Left cardiac atrium (tissue), 4 donors: Measurements from ENCODE around the gene ANKIB1. TPM values are rescaled to one million over a fixed set of nuclear protein-coding genes. Genes with fewer than 3 reads are reported as not detected.
"Not testable (repeated sequence)": the region's sequence is repeated elsewhere in the genome, so short reads cannot be mapped to it uniquely, and the experiment has no call there.

Experiments used
- ATAC-seq, 2 donors: fragments of 200-7000 bp; cut with Tn5 transposase; one replicate each; pipeline ENCODE4 v1.9.1; 2020; ENCODE audit warnings: mild to moderate bottlenecking in 2 of 2, moderate library complexity in 2 of 2
- DNase-seq: peaks from one replicate; pipeline ENCODE4 v3.0.0-alpha.2; 2020
- intact Hi-C, 2 donors: fragments of 100-400 bp; cut with DNase I; formaldehyde crosslinking; loops; one replicate each; pipeline versions ENCODE4 v1.14.1 to v1.15.1; 2022 to 2023
- total RNA-seq, 2 donors: library from RNA; stranded (reverse); fragmentation: NEBNext Ultra II Directional; extraction: Animal tissue kit (Norgen Biotek cat#: 25700); gene quantifications; one replicate each; pipeline ENCODE4 v1.2.1, GENCODE V29; 2021
- donor health status: DM: no; HTN: yes; CAD: no.
- donor health status: DM: no; HTN: yes; CAD: no; lungs with severe emphysema.
- donor health status: DM: yes; HTN: yes; CAD: no.
- donor health status: Dilated cardiomyopathy.

ANKIB1 gene
- total RNA-seq, 2 donors from 2014 or later: 44.7 to 53.8 TPM

GRCh38 chr7:92303761-92304160, 58.0 kb downstream of the ANKIB1 start:
- no peak for DNase-seq
- intact Hi-C loops: no loop called here
- no peak for ATAC-seq

GRCh38 chr7:92304406-92304893, 58.7 kb downstream of the ANKIB1 start:
- no peak for DNase-seq
- no peak for ATAC-seq
- intact Hi-C loops: no loop called here

DNA sequence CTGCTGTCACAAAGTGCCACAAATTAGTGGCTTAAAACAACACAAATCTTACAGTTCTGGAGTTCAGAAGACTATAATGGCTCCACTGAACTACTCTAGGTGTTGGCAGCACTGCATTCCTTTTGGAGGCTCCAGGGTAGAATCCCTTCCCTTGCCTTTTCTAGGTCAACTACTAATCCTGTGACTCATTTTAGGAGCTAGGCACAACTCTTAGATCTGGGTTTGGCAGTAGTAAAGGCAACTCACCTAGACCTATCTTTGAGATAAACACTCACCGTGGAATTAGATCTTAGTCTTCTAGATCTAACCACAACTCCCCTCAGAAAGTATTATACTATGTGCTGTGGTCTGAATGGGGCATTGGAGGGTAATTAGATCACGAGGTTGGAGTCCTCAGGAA, 60.4 kb downstream of the ANKIB1 start:
- ATAC-seq: no peak
- intact Hi-C loops: no loop called here

GRCh38 chr7:92313055-92313454, 67.3 kb downstream of the ANKIB1 start:
- ATAC-seq: no peak
- no peak for DNase-seq
- intact Hi-C loops: no loop called here

More for the DNA sequence above, 60.4 kb downstream of the ANKIB1 start:
- no peak for DNase-seq

DNA sequence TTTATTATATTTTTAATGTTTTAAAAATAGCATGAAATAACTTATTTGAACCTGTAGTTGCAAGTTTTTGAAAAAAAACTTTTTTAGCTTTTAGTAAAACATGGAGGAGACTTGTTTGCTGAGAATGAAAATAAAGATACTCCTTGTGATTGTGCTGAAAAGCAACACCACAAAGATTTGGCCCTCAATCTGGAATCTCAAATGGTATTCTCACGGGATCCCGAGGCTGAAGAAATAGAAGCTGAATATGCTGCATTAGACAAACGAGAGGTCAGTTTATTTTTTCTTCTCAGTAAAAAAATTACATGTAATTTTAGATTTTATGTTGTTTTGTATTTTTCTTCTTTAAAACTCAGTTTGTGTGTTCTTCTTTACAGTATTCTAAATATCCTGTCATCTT, 73.5 kb downstream of the ANKIB1 start:
- DNase-seq (no peak), ATAC-seq (no peak)
- intact Hi-C loops: no loop called here

DNA sequence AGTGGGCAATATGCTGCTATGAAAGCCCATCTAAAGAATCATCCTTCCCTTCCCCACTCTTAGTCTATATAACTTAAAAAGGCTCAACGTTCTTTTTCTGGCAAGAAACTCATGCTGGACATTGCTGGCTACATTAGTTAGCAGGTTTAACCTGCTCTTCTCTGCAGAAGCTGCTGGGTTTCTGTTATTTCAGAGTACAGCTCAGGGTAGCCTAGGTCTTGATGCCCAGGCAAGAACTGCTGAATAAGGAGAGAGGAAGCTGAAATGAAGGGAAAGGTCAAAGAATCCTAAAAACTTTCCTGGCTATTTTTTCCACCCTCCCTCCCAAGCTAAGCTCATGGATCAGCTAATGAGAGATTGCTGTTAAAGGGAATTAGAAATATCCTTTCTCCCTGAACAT, 79.4 kb downstream of the ANKIB1 start:
- DNase-seq (no peak), ATAC-seq (no peak)
- intact Hi-C loops: no loop called here

GRCh38 chr7:92325858-92326257, 80.1 kb downstream of the ANKIB1 start:
- ATAC-seq (peak in 1 of 2 donors; percentile 68), DNase-seq (no peak)
- intact Hi-C loops: no loop called here

DNA sequence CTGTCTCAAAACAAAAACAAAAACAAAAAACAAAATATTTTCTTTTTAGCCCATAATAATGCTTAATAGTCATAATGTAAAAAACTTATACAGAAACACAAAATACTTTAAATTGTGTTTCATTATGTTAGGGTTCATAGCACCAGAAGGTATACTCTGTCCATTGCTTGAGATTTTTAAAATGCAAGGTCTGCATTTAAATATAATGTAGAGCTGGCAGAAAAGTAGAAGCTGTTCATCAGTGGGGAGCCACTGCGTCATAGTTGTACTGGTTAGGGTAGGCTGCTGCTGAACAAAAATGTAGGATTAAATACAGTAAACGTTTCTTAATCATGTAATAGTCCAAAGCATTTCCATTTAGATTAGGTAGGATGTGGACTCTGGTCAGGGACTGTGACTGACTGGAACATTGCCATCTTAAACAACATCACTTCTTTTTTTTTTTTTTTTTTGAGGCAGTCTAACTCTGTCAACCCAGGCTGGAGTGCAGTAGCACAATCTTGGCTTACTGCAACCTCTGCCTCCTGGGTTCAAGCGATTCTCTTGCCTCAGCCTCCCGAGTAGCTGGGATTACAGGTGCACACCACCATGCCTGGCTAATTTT, 85.2 kb downstream of the ANKIB1 start:
- DNase-seq (no peak), ATAC-seq (no peak)
- intact Hi-C loops: no loop called here

- intact Hi-C loops: no loop called here
- DNase-seq (no peak), ATAC-seq (no peak)
These were observed 85.7 kb downstream of the ANKIB1 start for GRCh38 chr7:92331508-92331907.

DNA sequence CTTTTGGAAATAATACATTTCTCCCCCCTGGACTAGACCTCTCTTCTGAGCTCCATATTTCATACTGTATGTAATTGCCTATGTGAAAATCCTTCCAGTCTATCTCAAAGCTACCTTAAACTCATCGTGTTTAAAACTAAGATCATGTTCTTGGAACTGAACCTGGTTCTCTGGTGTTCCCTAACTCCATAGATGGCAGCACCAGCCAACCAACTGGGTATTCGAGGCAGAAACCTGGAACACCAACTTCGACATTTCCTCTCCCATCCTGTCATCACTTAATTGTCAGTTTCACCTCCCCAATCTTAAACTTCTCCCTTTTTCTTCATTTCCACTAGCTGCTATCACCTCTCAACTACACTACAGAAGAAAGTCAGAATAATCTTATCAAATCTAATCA, 87.0 kb downstream of the ANKIB1 start:
- intact Hi-C loops: no loop called here
- ATAC-seq (no peak), DNase-seq (no peak)

GRCh38 chr7:92333866-92334265, 88.1 kb downstream of the ANKIB1 start:
- ATAC-seq (no peak), DNase-seq (no peak)
- intact Hi-C loops: no loop called here

GRCh38 chr7:92335574-92335973, 89.8 kb downstream of the ANKIB1 start:
- no peak for ATAC-seq
- intact Hi-C loops: no loop called here
- DNase-seq: no peak

- intact Hi-C loops: no loop called here
- DNase-seq (no peak), ATAC-seq (no peak)
These were observed 91.0 kb downstream of the ANKIB1 start for GRCh38 chr7:92336662-92337340.

DNA sequence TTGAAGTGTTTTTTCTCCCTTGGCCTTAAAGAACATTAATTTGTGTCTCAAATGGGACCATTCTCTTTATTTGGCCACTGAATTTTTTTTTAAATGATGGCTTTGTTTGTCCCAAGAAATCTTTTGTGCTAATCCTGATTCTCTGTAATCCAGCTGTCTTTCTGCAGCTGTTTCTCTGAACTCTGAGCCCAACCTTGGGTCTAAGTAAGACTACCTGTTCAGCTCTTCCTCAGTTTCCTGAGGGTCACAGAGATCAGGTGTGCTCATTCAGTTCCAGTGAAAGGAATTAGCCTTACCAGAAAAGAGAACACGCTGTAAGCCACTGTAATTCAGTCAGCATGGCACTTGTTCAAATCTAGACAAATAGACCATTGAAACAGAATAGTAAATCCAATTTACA, 94.2 kb downstream of the ANKIB1 start:
- no peak for ATAC-seq
- intact Hi-C loops: loop anchor here in 1 of 2 donors (10.0 kb wide), 1 partner anchor 95 kb away; the partner anchor contains the start of genes ANKIB1 and KRIT1
- no peak for DNase-seq

DNA sequence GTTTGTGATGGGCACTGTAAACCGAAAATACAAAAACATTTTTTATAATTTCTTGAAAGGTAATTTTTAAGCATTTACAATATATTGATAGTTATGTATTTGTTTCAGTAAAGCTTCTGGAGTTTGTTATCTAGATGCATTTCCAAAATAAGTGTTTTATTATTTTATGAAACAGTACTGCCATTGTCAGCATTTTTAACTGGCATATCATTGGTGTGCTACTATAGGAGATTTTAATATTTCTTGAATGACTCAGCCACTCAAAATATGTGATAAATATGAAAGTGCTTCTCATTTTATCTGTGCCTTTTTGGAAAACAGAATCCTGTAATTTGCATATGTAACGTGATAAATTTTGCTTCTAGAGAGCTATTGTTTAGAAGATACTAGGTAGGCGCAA, 97.9 kb downstream of the ANKIB1 start:
- DNase-seq (no peak), ATAC-seq (no peak)
- intact Hi-C loops: loop anchor here in 1 of 2 donors (10.0 kb wide), 1 partner anchor 99 kb away; the partner anchor contains the start of genes ANKIB1 and KRIT1

DNA sequence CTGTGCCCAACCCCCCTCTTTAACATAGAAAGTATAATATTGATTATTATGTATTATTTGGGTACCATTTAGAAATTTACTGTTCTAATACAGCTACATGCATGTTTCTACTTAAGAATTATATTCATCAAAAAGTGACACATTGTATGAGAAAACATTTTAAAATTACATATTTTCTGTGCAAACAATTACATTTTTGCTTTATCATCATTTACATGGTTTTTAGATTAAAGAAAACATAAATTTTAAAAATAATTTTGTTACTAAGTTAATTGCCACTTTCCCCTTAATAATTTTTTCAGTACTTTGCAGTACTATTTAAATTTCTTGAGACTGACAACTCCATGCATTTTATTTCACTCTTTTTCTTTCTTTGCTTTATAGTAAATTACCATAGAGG, 106.2 kb downstream of the ANKIB1 start:
- ATAC-seq (no peak), DNase-seq (no peak)
- intact Hi-C loops: no loop called here

DNA sequence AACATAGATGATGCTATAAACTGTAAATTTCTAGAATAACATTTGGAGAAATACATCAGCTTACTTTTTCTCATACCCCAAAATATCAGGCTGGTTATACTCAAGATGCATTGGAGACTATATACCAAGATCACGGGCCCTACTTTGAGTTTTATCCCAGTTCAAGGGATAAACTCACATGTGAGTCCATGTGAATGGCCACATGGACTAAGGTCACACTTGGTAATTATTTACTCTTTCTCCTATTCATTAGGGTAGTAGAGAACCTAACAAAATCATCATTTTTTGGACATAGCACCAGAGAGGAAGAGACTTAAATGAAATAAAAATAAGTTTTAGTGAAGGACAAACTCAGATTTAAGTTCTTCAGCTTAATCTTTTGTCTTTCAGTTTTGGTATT, 108.4 kb downstream of the ANKIB1 start:
- DNase-seq: no peak
- intact Hi-C loops: no loop called here
- no peak for ATAC-seq

- DNase-seq: no peak
- no peak for ATAC-seq
- intact Hi-C loops: no loop called here
These were observed 110.6 kb downstream of the ANKIB1 start for GRCh38 chr7:92356406-92356805.

DNA sequence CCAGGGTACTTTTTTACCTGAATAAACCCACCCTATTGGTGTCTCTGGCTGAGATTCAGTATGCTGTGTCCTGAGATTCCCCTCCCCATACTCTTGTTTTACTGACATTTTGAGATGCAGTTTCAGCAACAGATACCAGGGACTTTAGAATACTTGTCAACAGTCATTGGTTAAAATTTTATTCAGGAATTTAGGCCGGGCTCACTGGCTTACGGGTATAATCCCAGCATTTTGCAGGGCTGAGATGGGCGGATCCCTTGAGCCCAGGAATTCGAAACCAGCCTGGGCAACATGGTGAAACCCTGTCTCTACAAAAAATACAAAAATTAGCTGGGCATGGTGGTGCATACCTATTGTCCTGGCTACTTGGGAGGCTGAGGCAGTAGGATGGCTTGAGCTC, 111.5 kb downstream of the ANKIB1 start:
- DNase-seq: no peak
- intact Hi-C loops: no loop called here
- ATAC-seq: no peak

- DNase-seq, intact Hi-C loops, ATAC-seq: not testable (repeated sequence)
These were observed 113.4 kb downstream of the ANKIB1 start for GRCh38 chr7:92359179-92359578.

GRCh38 chr7:92359801-92360200, 114.0 kb downstream of the ANKIB1 start:
- ATAC-seq (no peak), DNase-seq (no peak)
- intact Hi-C loops: no loop called here
